Loucy (cell line): ENCODE data around the gene SDHAF4.

Experiments used
- H2AFZ ChIP-seq: fragments of 200-600 bp; sonication (generic); 2 replicates; pipeline ENCODE4 v1.6.0; 2016; ENCODE audit warnings: antibody characterized with exemption, mild to moderate bottlenecking, low read length, moderate library complexity
- H3F3A ChIP-seq: fragments of 200-600 bp; 2 replicates; pipeline ENCODE4 v1.6.0; 2016; ENCODE audit warnings: antibody characterized with exemption, low read depth, mild to moderate bottlenecking
- H3K27me3 ChIP-seq: fragments of 200-600 bp; sonication (generic); 2 replicates; pipeline ENCODE4 v1.6.1; 2014; ENCODE audit warnings: low read length, mild to moderate bottlenecking; ENCODE audit not compliant: insufficient read depth, poor library complexity, severe bottlenecking
- H3K36me3 ChIP-seq: fragments of 200-600 bp; sonication (generic); 2 replicates; pipeline ENCODE4 v1.6.1; 2016; ENCODE audit warnings: low read length; ENCODE audit not compliant: insufficient read depth
- H3K4me1 ChIP-seq: fragments of 200-600 bp; sonication (generic); 2 replicates; pipeline ENCODE4 v1.5.1; 2014; ENCODE audit warnings: low read length, mild to moderate bottlenecking; ENCODE audit not compliant: insufficient read depth, poor library complexity, severe bottlenecking
- H3K4me2 ChIP-seq: fragments of 200-600 bp; sonication (generic); 2 replicates; pipeline ENCODE4 v1.6.0; 2014; ENCODE audit warnings: antibody characterized with exemption, low read length, low read depth, mild to moderate bottlenecking; ENCODE audit not compliant: poor library complexity, severe bottlenecking
- H3K4me3 ChIP-seq: fragments of 200-600 bp; sonication (generic); 2 replicates; pipeline ENCODE4 v1.5.1; 2014; ENCODE audit warnings: low read length, mild to moderate bottlenecking, mixed read lengths; ENCODE audit not compliant: poor library complexity, severe bottlenecking
- H3K79me2 ChIP-seq: fragments of 200-600 bp; sonication (generic); 2 replicates; pipeline ENCODE4 v1.6.1; 2014; ENCODE audit warnings: low read length; ENCODE audit not compliant: insufficient read depth
- H3K9ac ChIP-seq: fragments of 200-600 bp; sonication (generic); 2 replicates; pipeline ENCODE4 v1.6.0; 2014; ENCODE audit warnings: mild to moderate bottlenecking, low read depth, low read length, moderate library complexity; ENCODE audit not compliant: poor library complexity, severe bottlenecking
- H3K9me2 ChIP-seq: fragments of 200-600 bp; sonication (generic); replicated peaks from 2 replicates; pipeline ENCODE4 v1.6.1; 2016; ENCODE audit warnings: low read depth, low read length, mixed read lengths
- H3K9me3 ChIP-seq: fragments of 200-600 bp; sonication (generic); 2 replicates; pipeline ENCODE4 v1.6.1; 2014; ENCODE audit warnings: mild to moderate bottlenecking, antibody characterized with exemption, low read length, low read depth; ENCODE audit not compliant: insufficient read depth
- H4K20me1 ChIP-seq: fragments of 200-600 bp; sonication (generic); 2 replicates; pipeline ENCODE4 v1.6.0; 2014; ENCODE audit warnings: antibody characterized with exemption, low read length, mild to moderate bottlenecking; ENCODE audit not compliant: insufficient read depth, poor library complexity, severe bottlenecking
- EZH2phosphoT487 ChIP-seq: fragments of 200-600 bp; IDR thresholded peaks from 2 replicates; pipeline ENCODE4 v1.6.1; 2018; ENCODE audit warnings: antibody characterized with exemption, mild to moderate bottlenecking, moderate library complexity, borderline replicate concordance
- TF ChIP-seq, protein P1 (sequence below): fragments of 200-600 bp; sonication (generic); conservative IDR thresholded peaks from 2 replicates; pipeline ENCODE4 v1.5.1; 2014; ENCODE audit warnings: mild to moderate bottlenecking, antibody characterized with exemption, low read length

SDHAF4 gene

DNA sequence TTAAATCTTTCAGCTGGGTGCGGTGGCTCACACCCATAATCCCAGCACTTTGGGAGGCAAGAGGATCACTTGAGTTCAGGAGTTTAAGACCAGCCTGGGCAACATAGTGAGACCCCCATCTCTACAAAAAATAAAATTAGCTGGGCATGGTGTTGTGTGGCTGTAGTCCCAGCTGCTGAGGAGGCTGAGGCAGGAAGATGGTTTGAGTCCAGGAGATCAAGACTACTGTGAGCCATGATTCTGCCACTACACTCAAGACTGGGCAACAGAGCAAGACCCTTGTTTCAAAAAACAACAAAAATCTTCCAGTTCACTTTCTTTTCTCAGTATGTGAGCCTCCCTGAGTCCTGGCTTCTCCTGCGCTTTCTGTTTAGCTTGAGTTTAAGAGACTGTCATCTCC lies 7.9 kb downstream of the SDHAF4 start:
- Histone ChIP-seq H3K9me2 (no peaks in the 10 kb centered on the region), H3K4me3 (no peak overlapping the region), H3K36me3 (no peaks in the 10 kb centered on the region), H3K4me1 (peaks cover 2% of the 10 kb centered on the region), H2AFZ (no peak overlapping the region), H3K79me2 (no peaks in the 10 kb centered on the region), H3K9me3 (no peaks in the 10 kb centered on the region), H4K20me1 (peaks cover 4% of the 10 kb centered on the region), H3F3A (no peaks in the 10 kb centered on the region), H3K27me3 (no peaks in the 10 kb centered on the region), H3K9ac (no peak overlapping the region), H3K4me2 (no peak overlapping the region)
- TF ChIP-seq, protein P1, sequence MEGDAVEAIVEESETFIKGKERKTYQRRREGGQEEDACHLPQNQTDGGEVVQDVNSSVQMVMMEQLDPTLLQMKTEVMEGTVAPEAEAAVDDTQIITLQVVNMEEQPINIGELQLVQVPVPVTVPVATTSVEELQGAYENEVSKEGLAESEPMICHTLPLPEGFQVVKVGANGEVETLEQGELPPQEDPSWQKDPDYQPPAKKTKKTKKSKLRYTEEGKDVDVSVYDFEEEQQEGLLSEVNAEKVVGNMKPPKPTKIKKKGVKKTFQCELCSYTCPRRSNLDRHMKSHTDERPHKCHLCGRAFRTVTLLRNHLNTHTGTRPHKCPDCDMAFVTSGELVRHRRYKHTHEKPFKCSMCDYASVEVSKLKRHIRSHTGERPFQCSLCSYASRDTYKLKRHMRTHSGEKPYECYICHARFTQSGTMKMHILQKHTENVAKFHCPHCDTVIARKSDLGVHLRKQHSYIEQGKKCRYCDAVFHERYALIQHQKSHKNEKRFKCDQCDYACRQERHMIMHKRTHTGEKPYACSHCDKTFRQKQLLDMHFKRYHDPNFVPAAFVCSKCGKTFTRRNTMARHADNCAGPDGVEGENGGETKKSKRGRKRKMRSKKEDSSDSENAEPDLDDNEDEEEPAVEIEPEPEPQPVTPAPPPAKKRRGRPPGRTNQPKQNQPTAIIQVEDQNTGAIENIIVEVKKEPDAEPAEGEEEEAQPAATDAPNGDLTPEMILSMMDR: no peak
- TF ChIP-seq EZH2phosphoT487: no peak

DNA sequence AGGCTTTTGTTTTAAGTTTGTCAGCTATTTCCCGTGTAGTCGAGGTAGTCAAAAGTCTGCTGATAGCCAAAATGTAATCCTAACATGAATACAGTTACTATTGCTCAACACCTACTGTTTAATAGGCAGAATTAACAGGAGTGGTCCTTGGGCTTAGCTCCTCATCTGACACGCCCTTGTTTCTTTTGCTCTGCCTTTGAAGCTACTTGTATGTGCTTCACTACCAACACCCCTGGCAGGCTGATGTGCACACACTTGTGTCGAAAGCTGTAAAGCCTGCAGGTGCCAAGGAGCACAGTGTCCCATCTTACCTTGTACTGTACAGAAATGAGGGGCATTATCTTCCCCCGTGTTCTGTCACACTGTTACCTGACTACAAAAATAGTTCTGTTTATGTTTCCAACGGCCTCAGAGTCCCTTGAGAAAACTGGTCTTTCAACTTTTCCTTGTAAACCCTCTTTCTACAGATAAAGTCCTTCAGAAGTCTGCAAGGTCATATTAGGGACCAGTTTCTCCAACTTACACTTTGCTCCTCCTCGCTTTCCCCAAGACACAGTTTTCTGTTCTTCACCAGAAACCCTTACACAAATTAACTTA lies 9.3 kb downstream of the SDHAF4 start:
- H3K9me3 ChIP-seq: no peaks in the 10 kb centered on the region
- no peaks in the 10 kb centered on the region for H3K27me3 ChIP-seq
- H3F3A ChIP-seq: no peaks in the 10 kb centered on the region
- H3K79me2 ChIP-seq: no peaks in the 10 kb centered on the region
- no peak overlapping the region for H3K4me2 ChIP-seq
- H3K4me1 ChIP-seq: no peaks in the 10 kb centered on the region
- H3K36me3 ChIP-seq: no peaks in the 10 kb centered on the region
- no peaks in the 10 kb centered on the region for H4K20me1 ChIP-seq
- H3K4me3 ChIP-seq: no peak overlapping the region
- no peak overlapping the region for H2AFZ ChIP-seq
- H3K9ac ChIP-seq: no peak overlapping the region
- TF ChIP-seq, protein P1: no peak
- TF ChIP-seq EZH2phosphoT487: no peak
- no peaks in the 10 kb centered on the region for H3K9me2 ChIP-seq

GRCh38 chr6:70586114-70586513 lies 19.4 kb downstream of the SDHAF4 start:
- Histone ChIP-seq H3K36me3 (no peaks in the 10 kb centered on the region), H3K4me3 (no peak overlapping the region), H3F3A (no peaks in the 10 kb centered on the region), H3K4me1 (no peaks in the 10 kb centered on the region), H3K9me2 (no peaks in the 10 kb centered on the region), H3K9ac (no peak overlapping the region), H3K79me2 (no peaks in the 10 kb centered on the region), H3K27me3 (no peaks in the 10 kb centered on the region), H2AFZ (no peak overlapping the region), H3K9me3 (no peaks in the 10 kb centered on the region), H4K20me1 (no peaks in the 10 kb centered on the region), H3K4me2 (no peak overlapping the region)
- TF ChIP-seq, protein P1: no peak
- TF ChIP-seq EZH2phosphoT487: no peak
